DMS153 treated with DMSO at 0.1 percent for 48 hours (cell line): Measurements from ENCODE around the gene PLPP4.

Source experiments
- DNase-seq: peaks from one replicate; lab custom pipeline; 2025; ENCODE audit not compliant: unreplicated experiment; lab: John Stamatoyannopoulos, UW

Gene PLPP4

GRCh38 chr10:120607016-120607709 lies 150.1 kb downstream of the PLPP4 start:
- DNase-seq = no peak

- no peak for DNase-seq
These were observed 151.0 kb downstream of the PLPP4 start for GRCh38 chr10:120607710-120608703.

- no peak for DNase-seq
These were observed 152.0 kb downstream of the PLPP4 start for GRCh38 chr10:120609006-120609405.

- DNase-seq = no peak
These were observed 153.8 kb downstream of the PLPP4 start for GRCh38 chr10:120610791-120611190.

- DNase-seq = no peak
These were observed 155.7 kb downstream of the PLPP4 start for GRCh38 chr10:120612756-120613155.

GRCh38 chr10:120613180-120613579 lies 156.2 kb downstream of the PLPP4 start:
- DNase-seq = no peak

- DNase-seq = no peak
These were observed 157.7 kb downstream of the PLPP4 start for GRCh38 chr10:120614680-120615079.

GRCh38 chr10:120616311-120616911 lies 159.4 kb downstream of the PLPP4 start:
- no peak for DNase-seq

- DNase-seq = no peak
These were observed 171.2 kb downstream of the PLPP4 start for GRCh38 chr10:120628197-120628596.

GRCh38 chr10:120630266-120630665 lies 173.2 kb downstream of the PLPP4 start:
- no peak for DNase-seq

GRCh38 chr10:120632047-120632446 lies 175.0 kb downstream of the PLPP4 start:
- no peak for DNase-seq

GRCh38 chr10:120632942-120633341 lies 175.9 kb downstream of the PLPP4 start:
- no peak for DNase-seq

GRCh38 chr10:120634659-120635058 lies 177.6 kb downstream of the PLPP4 start:
- DNase-seq = no peak
